ENCODE results near the gene LSMEM2.
"Not testable (repeated sequence)": the region's sequence is repeated elsewhere in the genome, so short reads cannot be mapped to it uniquely, and the experiment has no call there.

The LSMEM2 gene

GRCh38 chr3:50245831-50246516 is 32.9 kb upstream of the LSMEM2 start:
- DNase-seq = peak; percentile 89 to 90

GRCh38 chr3:50246517-50246954 is 32.4 kb upstream of the LSMEM2 start:
- DNase-seq = peak; percentile 75 to 90

- DNase-seq = no peak
Observed at GRCh38 chr3:50248387-50248786, 30.5 kb upstream of the LSMEM2 start.

GRCh38 chr3:50249457-50249856 is 29.4 kb upstream of the LSMEM2 start:
- no peak for DNase-seq

GRCh38 chr3:50250514-50250913 is 28.4 kb upstream of the LSMEM2 start:
- DNase-seq = no peak

GRCh38 chr3:50251220-50251619 is 27.7 kb upstream of the LSMEM2 start:
- DNase-seq = peak in 1 of 2 donors; percentile 58

GRCh38 chr3:50254577-50255250 is 24.2 kb upstream of the LSMEM2 start:
- DNase-seq = peak; percentile 84 to 89

- DNase-seq = no peak
Observed at GRCh38 chr3:50255251-50255615, 23.7 kb upstream of the LSMEM2 start.

GRCh38 chr3:50256978-50257890 is 21.7 kb upstream of the LSMEM2 start:
- DNase-seq = peak in 1 of 2 donors; percentile 38

- no peak for DNase-seq
Observed at GRCh38 chr3:50258029-50258680, 20.7 kb upstream of the LSMEM2 start.

- DNase-seq = no peak
Observed at GRCh38 chr3:50258979-50259378, 19.9 kb upstream of the LSMEM2 start.

- no peak for DNase-seq
Observed at GRCh38 chr3:50259432-50260026, 19.4 kb upstream of the LSMEM2 start.

GRCh38 chr3:50260027-50260941 is 18.6 kb upstream of the LSMEM2 start:
- DNase-seq = peak; percentile 88 to 93

GRCh38 chr3:50260942-50261441 is 17.9 kb upstream of the LSMEM2 start:
- no peak for DNase-seq

- DNase-seq = no peak
Observed at GRCh38 chr3:50261505-50261904, 17.4 kb upstream of the LSMEM2 start.

- not testable (repeated sequence) for DNase-seq
Observed at GRCh38 chr3:50262200-50262599, 16.7 kb upstream of the LSMEM2 start.

- no peak for DNase-seq
Observed at GRCh38 chr3:50262778-50263177, 16.1 kb upstream of the LSMEM2 start.

GRCh38 chr3:50263478-50264382 is 15.2 kb upstream of the LSMEM2 start:
- DNase-seq = no peak

- DNase-seq = no peak
Observed at GRCh38 chr3:50264383-50264963, 14.4 kb upstream of the LSMEM2 start.

Measured in inflammatory macrophage (primary cell).